Natural killer cell (primary cell): ENCODE results near the gene POGLUT2. TPM values are rescaled to one million over a fixed set of nuclear protein-coding genes. Genes with fewer than 3 reads are reported as not detected.

Experiments used
- ATAC-seq, 3 donors: fragments of 150-1000 bp in 2 of 3; fragments of 200-7000 bp in 1 of 3; cut with Tn5 transposase; 1 replicate in 1 of 3; 2 replicates in 2 of 3; pipeline ENCODE4 v1.10.0; 2021; ENCODE audit warnings: mild to moderate bottlenecking in 2 of 3, moderate library complexity in 2 of 3
- DNase-seq, 2 donors: peaks; one replicate each; pipeline versions ENCODE4 v3.0.0 to v3.0.0-alpha.2; 2013 to 2021; ENCODE audit warnings: mixed read lengths in 1 of 2
- H3K27ac ChIP-seq: one replicate; pipeline ENCODE4 v1.5.1; 2013; ENCODE audit warnings: mild to moderate bottlenecking, low read length
- H3K27me3 ChIP-seq: one replicate; pipeline ENCODE4 v1.6.1; 2013; ENCODE audit warnings: low read length; ENCODE audit not compliant: control insufficient read depth, insufficient read depth
- H3K36me3 ChIP-seq: one replicate; pipeline ENCODE4 v1.6.1; 2013; ENCODE audit warnings: low read length; ENCODE audit not compliant: control insufficient read depth, insufficient read depth
- H3K4me1 ChIP-seq: one replicate; pipeline ENCODE4 v1.6.1; 2013; ENCODE audit warnings: low read length; ENCODE audit not compliant: control insufficient read depth, insufficient read depth
- H3K4me3 ChIP-seq: one replicate; pipeline ENCODE4 v1.5.1; 2013; ENCODE audit warnings: low read length
- H3K9me3 ChIP-seq: one replicate; pipeline ENCODE4 v1.6.1; 2013; ENCODE audit warnings: low read length; ENCODE audit not compliant: control insufficient read depth, insufficient read depth
- H3K27ac Mint-ChIP-seq, 2 donors: one replicate each; pipeline ENCODE4 v1.8.0; 2022; ENCODE audit warnings: mild to moderate bottlenecking in 2 of 2, mixed read lengths in 2 of 2, moderate library complexity in 1 of 2
- H3K27me3 Mint-ChIP-seq, 2 donors: one replicate each; pipeline ENCODE4 v1.8.0; 2022; ENCODE audit warnings: low read depth in 2 of 2, mixed read lengths in 2 of 2
- H3K36me3 Mint-ChIP-seq: one replicate; pipeline ENCODE4 v1.8.0; 2022; ENCODE audit warnings: mixed read lengths
- H3K4me1 Mint-ChIP-seq, 2 donors: one replicate each; pipeline ENCODE4 v1.8.0; 2022; ENCODE audit warnings: mixed read lengths in 2 of 2
- H3K4me3 Mint-ChIP-seq: one replicate; pipeline ENCODE4 v1.8.0; 2022; ENCODE audit warnings: mild to moderate bottlenecking, moderate library complexity, mixed read lengths
- H3K9me3 Mint-ChIP-seq, 2 donors: one replicate each; pipeline ENCODE4 v1.8.0; 2022; ENCODE audit warnings: mixed read lengths in 2 of 2
- CTCF ChIP-seq: fragments of 200-600 bp; IDR thresholded peaks from one replicate; pipeline ENCODE4 v1.8.0; 2022; ENCODE audit warnings: antibody characterized with exemption
- WGBS: methylation state at CpG from one replicate; pipeline ENCODE4 v1.1.7; 2013; ENCODE audit warnings: missing lambda C conversion rate; ENCODE audit not compliant: insufficient coverage; 5-methylcytosine and 5-hydroxymethylcytosine counted together
- intact Hi-C: fragments of 100-400 bp; cut with micrococcal nuclease; formaldehyde crosslinking; loops from one replicate; pipeline ENCODE4 v1.14.2; 2022
- total RNA-seq, 4 donors: library from RNA; stranded (reverse); fragments of 120-200 nt in 1 of 4; gene quantifications; one replicate each; pipeline versions ENCODE4 v1.2.3 to v1.2.4, GENCODE V29; 2013 to 2022

The POGLUT2 gene
- total RNA-seq, 3 donors from 2014 or later (not counting 1 experiment from before 2014, with no cell fraction given), result 0.28 to 5.1 (median 0.53) TPM

GRCh38 chr13:102792396-102792795 is 6.4 kb downstream of the POGLUT2 start:
- no peak for TF ChIP-seq CTCF
- intact Hi-C loops, result no loop called here
- Histone ChIP-seq H3K27me3 (no peaks in the 10 kb centered on the region), H3K36me3 (no peaks in the 10 kb centered on the region), H3K9me3 (no peaks in the 10 kb centered on the region), H3K4me1 (no peaks in the 10 kb centered on the region), H3K4me3 (no peak overlapping the region), H3K27ac (no peak overlapping the region)
- H3K36me3 Mint-ChIP-seq, result peaks cover 7% of the 10 kb centered on the region
- ATAC-seq (no peak), DNase-seq (no peak)
- H3K4me3 Mint-ChIP-seq, result no peak overlapping the region
- H3K27me3 Mint-ChIP-seq, result no peaks in the 10 kb centered on the region
- H3K27ac Mint-ChIP-seq, result no peak overlapping the region
- H3K4me1 Mint-ChIP-seq, result no peaks in the 10 kb centered on the region
- H3K9me3 Mint-ChIP-seq, result no peaks in the 10 kb centered on the region
- 90% methylated on average over 1 of the region's 1 CpG for WGBS

GRCh38 chr13:102788683-102789082 is 10.1 kb downstream of the POGLUT2 start:
- Mint-ChIP-seq H3K27me3 (no peaks in the 10 kb centered on the region), H3K36me3 (peaks cover 7% of the 10 kb centered on the region), H3K9me3 (no peaks in the 10 kb centered on the region), H3K27ac (no peak overlapping the region), H3K4me1 (no peaks in the 10 kb centered on the region), H3K4me3 (no peak overlapping the region)
- Histone ChIP-seq H3K4me1 (no peaks in the 10 kb centered on the region), H3K27ac (no peak overlapping the region), H3K9me3 (no peaks in the 10 kb centered on the region), H3K36me3 (no peaks in the 10 kb centered on the region), H3K27me3 (no peaks in the 10 kb centered on the region), H3K4me3 (no peak overlapping the region)
- 97% methylated on average over 8 of the region's 8 CpGs for WGBS
- no peak for ATAC-seq
- intact Hi-C loops, result no loop called here
- no peak for DNase-seq
- no peak for TF ChIP-seq CTCF

- no peak overlapping the region for H3K27ac ChIP-seq
- no peak overlapping the region for H3K27ac Mint-ChIP-seq
Measured at GRCh38 chr13:102784483-102784882, 14.3 kb downstream of the POGLUT2 start.

More at GRCh38 chr13:102784483-102784882, 14.3 kb downstream of the POGLUT2 start:
- no peak overlapping the region for H3K4me3 Mint-ChIP-seq
- Histone ChIP-seq H3K9me3 (no peaks in the 10 kb centered on the region), H3K4me3 (no peak overlapping the region), H3K27me3 (no peaks in the 10 kb centered on the region), H3K4me1 (peaks cover 9% of the 10 kb centered on the region), H3K36me3 (no peaks in the 10 kb centered on the region)
- H3K27me3 Mint-ChIP-seq, result no peaks in the 10 kb centered on the region
- H3K9me3 Mint-ChIP-seq, result no peaks in the 10 kb centered on the region
- no peak for TF ChIP-seq CTCF
- peaks cover 16 to 18% of the 10 kb centered on the region in 2 donors for H3K4me1 Mint-ChIP-seq
- no peaks in the 10 kb centered on the region for H3K36me3 Mint-ChIP-seq
- DNase-seq (no peak), ATAC-seq (no peak)
- intact Hi-C loops, result no loop called here
- WGBS, result 91% methylated on average over 2 of the region's 3 CpGs
